K562 (cell line): Measurements from ENCODE around the gene SRMS. TPM values are rescaled to one million over a fixed set of nuclear protein-coding genes. Genes with fewer than 3 reads are reported as not detected.

Experiments used
- ARID4B ChIP-seq: sonication (generic); formaldehyde crosslinking; IDR thresholded peaks from 2 replicates; pipeline ENCODE4 v1.8.0; 2022; ENCODE audit warnings: mild to moderate bottlenecking, missing genetic modification reagents
- ASH1L ChIP-seq: fragments of 450-650 bp; IDR thresholded peaks from 2 replicates; pipeline ENCODE4 v1.6.1; 2018; ENCODE audit warnings: borderline replicate concordance, mild to moderate bottlenecking, low read depth; ENCODE audit not compliant: partially characterized antibody
- BDP1 ChIP-seq: IDR thresholded peaks from 3 replicates; pipeline ENCODE4 v1.6.1; 2011; ENCODE audit not compliant: insufficient read length, insufficient read depth
- BHLHE40 ChIP-seq: IDR thresholded peaks from 2 replicates; pipeline ENCODE4 v1.6.1; 2011; ENCODE audit warnings: low read length, improper control_type of control experiment
- DEAF1 ChIP-seq: fragments of 450-650 bp; formaldehyde crosslinking; IDR thresholded peaks from 2 replicates; pipeline ENCODE4 v1.4.0; 2020; ENCODE audit warnings: mild to moderate bottlenecking, moderate library complexity
- E2F4 ChIP-seq: sonication (generic); formaldehyde crosslinking; IDR thresholded peaks from 2 replicates; pipeline ENCODE4 v1.8.0; 2022; ENCODE audit warnings: mild to moderate bottlenecking, low read depth, missing genetic modification reagents
- GABPA ChIP-seq: fragments of 200-800 bp; sonication (Bioruptor generic); conservative IDR thresholded peaks from 2 replicates; pipeline ENCODE4 v1.6.1; 2016; ENCODE audit warnings: low read depth, missing genetic modification characterization, missing compliant biosample characterization
- HDAC3 ChIP-seq: fragments of 450-650 bp; IDR thresholded peaks from 2 replicates; pipeline ENCODE4 v1.6.1; 2018; ENCODE audit warnings: borderline replicate concordance, mild to moderate bottlenecking, moderate library complexity; ENCODE audit not compliant: partially characterized antibody
- JUND ChIP-seq, 2 experiments: IDR thresholded peaks; 2 replicates in 1 of 2; 3 replicates in 1 of 2; pipeline ENCODE4 v1.6.1; 2011; ENCODE audit warnings: borderline replicate concordance in 2 of 2, low read depth in 2 of 2, low read length in 2 of 2, improper control_type of control experiment in 1 of 2, missing biosample characterization in 1 of 2, missing genetic modification characterization in 1 of 2, missing genetic modification reagents in 1 of 2
- POLR2AphosphoS5 ChIP-seq: IDR thresholded peaks from 2 replicates; pipeline ENCODE4 v1.6.1; 2011; ENCODE audit warnings: mild to moderate bottlenecking, low read depth, low read length, moderate library complexity; ENCODE audit not compliant: control insufficient read depth, insufficient read depth
- SMARCB1 ChIP-seq: IDR thresholded peaks from 2 replicates; pipeline ENCODE4 v1.6.1; 2011; ENCODE audit warnings: improper control_type of control experiment, low read depth; ENCODE audit not compliant: insufficient read length
- TARDBP ChIP-seq: fragments of 450-650 bp; IDR thresholded peaks from 2 replicates; pipeline ENCODE4 v1.6.1; 2016
- ZMIZ1 ChIP-seq, 2 experiments: fragments of 150-350 bp in 1 of 2; IDR thresholded peaks; 2 replicates each; pipeline ENCODE4 v1.6.1; 2012 to 2016; ENCODE audit warnings: low read depth in 2 of 2, low read length in 2 of 2, mild to moderate bottlenecking in 1 of 2, moderate library complexity in 1 of 2
- ZNF140 ChIP-seq: fragments of 250-450 bp; sonication (Bioruptor Pico); IDR thresholded peaks from 2 replicates; pipeline ENCODE4 v1.8.0; 2021; ENCODE audit warnings: moderate library complexity, mild to moderate bottlenecking, inconsistent platforms
- ZNF551 ChIP-seq: fragments of 250-450 bp; sonication (Bioruptor Pico); IDR thresholded peaks from 2 replicates; pipeline ENCODE4 v1.5.0; 2021; ENCODE audit warnings: mild to moderate bottlenecking, moderate library complexity
- ZNF778 ChIP-seq: fragments of 450-650 bp; formaldehyde crosslinking; IDR thresholded peaks from 2 replicates; pipeline ENCODE4 v1.4.0; 2020; ENCODE audit warnings: mild to moderate bottlenecking, moderate library complexity
- polyA plus RNA-seq, 8 experiments: library from polyadenylated mRNA; depleted of rRNA in 4 of 8; stranded (reverse) in 5 of 8; unstranded in 3 of 8; fragments of >200 nt; fragmentation: Nextera tagmentation in 2 of 8; fragmentation: Illumina TruSeq in 1 of 8; extraction: Ambion mirVana in 2 of 8; extraction: Trizol in 1 of 8; gene quantifications; 2 replicates each; pipeline versions ENCODE4 v1.2.1 to v1.2.3, GENCODE V29; 2011 to 2014; ENCODE audit warnings: inconsistent platforms in 1 of 8, missing spikeins in 1 of 8
- total RNA-seq, 7 experiments: library from RNA; depleted of rRNA in 6 of 7; stranded (reverse); fragments of >200 nt in 6 of 7; fragmentation: Illumina TruSeq in 2 of 7; extraction: Trizol in 2 of 7; gene quantifications; 2 replicates each; pipeline versions ENCODE4 v1.2.1 to v1.2.3, GENCODE V29; 2011 to 2021; ENCODE audit warnings: low replicate concordance in 1 of 7

The SRMS gene
- total and polyA plus RNA-seq, 9 of the 15 experiments (the other 6 are each of a cell fraction or from before 2014, with no cell fraction given) = 0.07 TPM; not detected in 8

GRCh38 chr20:63574156-63574828 is 26.7 kb upstream of the SRMS start, which contains the start of gene HELZ2 (continued):
- TF ChIP-seq JUND (IDR thresholded peaks at IDR 0.05; ENCODE audit: borderline replicate concordance, low read depth, low read length) (peak; percentile 35; the same call in 1 of the 2 replicates), JUND (tag; IDR thresholded peaks at IDR 0.05; ENCODE audit: borderline replicate concordance, low read depth, low read length) (no peak), ASH1L (no peak), ZNF778 (CRISPR knock-in tag) (no peak), GABPA (tag) (peak; percentile 72), DEAF1 (CRISPR knock-in tag) (no peak), POLR2AphosphoS5 (0 out of 2 replicates have a peak, but pooled peaks have one; percentile 39), ARID4B (CRISPR knock-in tag) (0 out of 2 replicates have a peak, but pooled peaks have one; percentile 31), TARDBP (no peak), ZNF551 (CRISPR knock-in tag) (no peak), HDAC3 (no peak), ZNF140 (no peak), SMARCB1 (no peak), E2F4 (CRISPR knock-in tag) (no peak), ZMIZ1 (IDR thresholded peaks at IDR 0.05; ENCODE audit: low read depth in 2 of 2, low read length in 2 of 2) (no peak), BDP1 (no peak), BHLHE40 (no peak)
